HG02798 (cell line): ENCODE data around the gene NTRK2.

Experiments
- ATAC-seq: cut with Tn5 transposase; IDR thresholded peaks from one replicate; pipeline ENCODE4 v1.9.1; 2021; ENCODE audit warnings: mild to moderate bottlenecking; ENCODE audit not compliant: unreplicated experiment, poor library complexity

The NTRK2 gene

DNA sequence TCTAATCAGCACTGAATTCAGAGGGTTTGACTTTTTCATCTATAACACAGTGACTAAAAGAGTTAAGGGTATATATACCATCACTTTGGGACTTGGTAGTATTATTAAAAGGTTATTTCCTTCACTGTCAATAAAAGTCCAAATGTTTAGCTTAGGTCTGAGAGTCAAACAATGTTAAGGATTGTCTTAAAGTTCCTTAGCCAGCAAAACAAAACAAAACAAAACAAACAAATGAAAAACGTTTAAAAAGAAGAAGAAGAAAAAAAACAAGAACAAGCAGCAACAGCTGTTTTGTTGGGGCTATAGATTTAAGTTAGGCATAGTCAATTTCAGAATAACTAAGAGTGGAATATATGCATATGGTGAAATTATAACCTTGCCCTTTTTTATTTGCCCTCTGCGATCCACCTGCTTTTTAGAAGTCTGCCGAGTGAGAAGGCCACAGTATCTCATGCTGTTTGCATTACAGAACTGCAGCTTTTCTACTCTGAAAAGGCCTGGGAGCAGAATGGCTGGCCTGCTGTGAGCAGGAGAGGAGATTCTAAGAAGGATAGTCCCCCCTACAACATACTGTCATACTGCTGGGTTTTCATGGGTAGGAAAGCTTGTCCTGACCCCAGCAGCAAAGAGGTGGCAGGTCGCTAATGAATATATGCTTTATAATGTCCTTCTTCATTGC, 141.7 kb downstream of the NTRK2 start:
- ATAC-seq = no peak

DNA sequence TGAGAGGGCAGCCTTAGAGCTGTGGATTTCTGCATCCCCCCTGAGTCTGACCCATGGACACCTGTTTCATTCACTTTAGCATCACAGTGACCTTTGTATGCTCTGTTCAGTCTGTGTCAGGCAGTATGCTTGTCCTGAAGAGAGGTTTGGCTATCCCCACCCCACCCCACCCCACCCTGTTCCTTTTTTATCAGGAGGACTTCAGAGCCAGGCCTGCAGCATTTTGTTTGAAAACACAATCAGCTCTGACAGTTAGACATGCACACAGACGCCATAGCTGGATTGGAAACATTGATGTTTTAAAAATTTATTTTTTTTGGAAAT, 142.2 kb downstream of the NTRK2 start:
- no peak for ATAC-seq

DNA sequence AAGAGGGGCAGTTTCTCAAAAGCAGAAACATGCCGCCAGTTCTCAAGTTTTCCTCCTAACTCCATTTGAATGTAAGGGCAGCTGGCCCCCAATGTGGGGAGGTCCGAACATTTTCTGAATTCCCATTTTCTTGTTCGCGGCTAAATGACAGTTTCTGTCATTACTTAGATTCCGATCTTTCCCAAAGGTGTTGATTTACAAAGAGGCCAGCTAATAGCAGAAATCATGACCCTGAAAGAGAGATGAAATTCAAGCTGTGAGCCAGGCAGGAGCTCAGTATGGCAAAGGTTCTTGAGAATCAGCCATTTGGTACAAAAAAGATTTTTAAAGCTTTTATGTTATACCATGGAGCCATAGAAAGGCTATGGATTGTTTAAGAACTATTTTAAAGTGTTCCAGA, 142.8 kb downstream of the NTRK2 start:
- ATAC-seq = no peak

DNA sequence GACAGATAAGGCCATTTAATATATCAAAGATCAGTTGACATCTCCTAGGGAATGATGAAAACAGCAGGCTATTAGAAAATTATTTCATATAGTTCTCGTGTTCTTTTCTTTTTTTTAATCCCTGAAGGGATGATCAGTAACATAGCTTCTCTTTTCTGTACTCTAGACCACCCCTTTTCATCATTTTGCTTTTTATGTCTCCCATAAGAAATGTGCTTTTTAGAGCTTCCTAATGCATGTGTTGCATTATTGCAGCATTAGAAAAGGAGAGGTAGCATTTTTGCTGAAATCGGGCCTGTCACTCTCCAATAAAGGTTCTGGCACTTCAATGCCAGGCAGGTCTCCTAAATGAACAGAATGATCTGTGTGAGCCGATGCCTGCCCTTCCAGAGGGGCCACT, 143.3 kb downstream of the NTRK2 start:
- ATAC-seq = no peak

DNA sequence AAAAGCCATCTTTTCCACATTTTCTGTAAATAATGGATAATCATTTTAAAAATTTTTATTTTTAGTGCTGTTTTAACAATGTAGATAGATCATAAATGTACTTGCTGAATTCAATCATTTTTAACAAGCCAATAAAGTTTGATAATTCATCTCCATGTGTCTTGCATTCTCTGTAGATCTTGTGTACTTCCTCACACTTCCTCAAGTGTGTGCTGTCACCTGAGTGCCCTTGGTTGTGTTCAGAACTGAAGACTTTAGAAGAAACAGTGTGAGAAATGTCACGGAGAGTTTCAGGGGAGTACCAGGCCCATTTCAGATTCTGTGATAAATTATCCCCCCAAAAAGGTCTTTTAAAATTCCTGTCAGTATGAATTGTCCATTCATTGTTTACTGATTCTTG, 146.0 kb downstream of the NTRK2 start:
- ATAC-seq = no peak

DNA sequence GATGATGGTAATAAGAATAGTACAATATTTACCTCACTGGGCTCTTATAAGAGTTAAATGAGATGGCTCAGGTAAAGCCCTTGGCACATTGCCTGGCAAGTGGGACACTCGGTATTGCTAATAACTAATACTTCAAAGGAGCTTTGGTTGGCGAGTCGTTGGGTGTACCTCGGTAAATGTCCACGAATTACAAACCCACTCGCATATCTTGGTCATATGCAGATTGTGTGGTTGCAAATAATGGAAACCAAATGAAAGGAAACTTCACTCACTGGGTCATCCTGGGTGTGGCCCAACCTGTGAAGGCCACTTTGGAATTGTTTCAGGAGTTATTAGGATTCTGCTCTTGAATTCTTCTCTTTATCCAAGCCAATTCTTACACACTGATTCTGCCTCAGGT, 147.5 kb downstream of the NTRK2 start:
- ATAC-seq = no peak

DNA sequence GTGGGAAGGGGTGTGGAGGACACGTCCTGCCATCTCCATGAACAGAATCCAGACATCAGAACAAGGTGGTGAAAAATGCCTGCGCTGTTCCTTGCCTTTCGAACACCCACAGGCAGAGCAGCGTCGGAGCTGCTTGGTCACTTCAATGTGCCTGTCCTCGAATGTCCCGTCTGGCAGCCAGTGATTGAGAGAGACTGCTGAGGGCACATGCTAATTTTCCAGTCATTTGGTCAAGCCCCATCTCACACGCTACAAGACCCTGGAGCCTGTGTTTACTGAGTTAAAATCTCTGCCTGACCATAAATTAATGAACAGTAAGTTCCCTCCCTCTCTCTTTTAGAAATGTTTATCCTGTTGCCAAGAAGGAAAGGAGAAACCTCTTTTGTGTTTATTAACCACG, 149.3 kb downstream of the NTRK2 start:
- no peak for ATAC-seq

DNA sequence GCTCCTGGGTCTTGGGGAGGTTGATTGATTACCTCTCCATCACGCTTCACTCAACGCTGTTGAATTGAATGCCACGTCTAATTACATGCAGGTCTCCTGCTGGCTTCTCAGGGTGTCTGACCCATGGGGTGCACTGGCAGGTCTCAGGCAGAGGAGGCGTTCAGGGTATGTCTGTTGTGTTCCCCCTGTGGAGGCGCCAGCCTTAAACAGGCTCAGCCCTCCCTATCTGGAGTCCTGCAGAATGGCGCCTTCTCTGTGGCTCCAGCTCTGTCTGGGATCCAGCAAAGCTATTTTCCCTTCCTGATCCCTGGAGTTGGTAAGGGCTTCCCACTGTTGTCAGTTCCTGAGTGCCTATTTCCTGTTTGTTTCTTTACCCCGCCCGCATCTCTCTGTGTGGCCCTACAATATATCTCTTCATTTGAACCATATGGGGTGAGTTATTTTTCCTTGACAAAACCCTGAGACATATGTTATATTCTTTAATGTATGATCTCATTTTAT, 150.0 kb downstream of the NTRK2 start:
- no peak for ATAC-seq

DNA sequence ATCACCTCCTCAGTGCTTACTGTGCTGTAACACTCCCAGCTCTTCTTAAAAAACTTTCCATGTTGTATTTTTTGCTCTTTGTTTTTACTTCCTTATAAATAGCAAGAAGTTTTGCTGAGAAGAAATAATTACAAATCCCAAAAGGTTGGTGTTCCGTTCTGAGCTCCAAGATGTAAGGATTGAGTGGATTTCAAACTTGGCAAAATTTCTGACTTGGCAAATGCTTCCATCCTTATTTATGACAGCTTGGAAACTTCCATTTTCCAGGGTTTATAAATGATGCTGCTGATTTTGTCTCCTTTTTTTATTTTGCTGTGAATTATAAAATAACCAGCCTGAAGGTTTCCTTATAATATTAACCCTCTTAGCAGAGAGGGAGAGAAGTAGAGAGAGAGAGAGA, 151.9 kb downstream of the NTRK2 start:
- ATAC-seq = no peak

DNA sequence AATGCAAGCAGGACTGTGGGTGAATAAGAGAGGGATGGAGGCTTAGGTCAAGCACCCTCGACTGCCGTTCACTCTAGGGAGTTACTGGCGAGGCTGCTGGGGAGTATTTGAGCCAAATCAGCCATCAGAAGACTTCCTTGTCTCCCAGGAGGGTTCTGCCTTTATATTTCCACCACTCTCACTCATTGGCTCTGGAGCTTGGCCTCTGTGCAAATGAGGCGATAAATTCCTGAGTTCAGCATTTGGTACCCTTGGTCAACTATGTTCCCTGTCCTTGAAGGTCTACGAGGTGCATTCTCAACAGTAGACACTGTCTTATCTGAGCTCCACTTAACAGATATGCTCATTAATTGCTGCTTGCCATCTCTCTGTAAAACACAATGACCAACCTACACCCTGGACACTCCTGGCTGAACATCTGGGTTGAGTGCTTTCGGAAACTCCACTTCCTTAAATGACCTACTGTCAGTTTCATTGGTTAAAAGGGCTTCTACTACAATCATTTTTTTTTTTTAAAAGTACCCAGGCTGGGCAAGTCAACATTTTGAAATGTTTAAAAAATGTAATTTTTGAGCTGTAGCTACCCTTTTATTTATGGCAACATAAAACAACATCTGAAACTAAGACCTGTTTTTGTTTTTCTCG, 153.2 kb downstream of the NTRK2 start:
- ATAC-seq = peak; percentile 58

DNA sequence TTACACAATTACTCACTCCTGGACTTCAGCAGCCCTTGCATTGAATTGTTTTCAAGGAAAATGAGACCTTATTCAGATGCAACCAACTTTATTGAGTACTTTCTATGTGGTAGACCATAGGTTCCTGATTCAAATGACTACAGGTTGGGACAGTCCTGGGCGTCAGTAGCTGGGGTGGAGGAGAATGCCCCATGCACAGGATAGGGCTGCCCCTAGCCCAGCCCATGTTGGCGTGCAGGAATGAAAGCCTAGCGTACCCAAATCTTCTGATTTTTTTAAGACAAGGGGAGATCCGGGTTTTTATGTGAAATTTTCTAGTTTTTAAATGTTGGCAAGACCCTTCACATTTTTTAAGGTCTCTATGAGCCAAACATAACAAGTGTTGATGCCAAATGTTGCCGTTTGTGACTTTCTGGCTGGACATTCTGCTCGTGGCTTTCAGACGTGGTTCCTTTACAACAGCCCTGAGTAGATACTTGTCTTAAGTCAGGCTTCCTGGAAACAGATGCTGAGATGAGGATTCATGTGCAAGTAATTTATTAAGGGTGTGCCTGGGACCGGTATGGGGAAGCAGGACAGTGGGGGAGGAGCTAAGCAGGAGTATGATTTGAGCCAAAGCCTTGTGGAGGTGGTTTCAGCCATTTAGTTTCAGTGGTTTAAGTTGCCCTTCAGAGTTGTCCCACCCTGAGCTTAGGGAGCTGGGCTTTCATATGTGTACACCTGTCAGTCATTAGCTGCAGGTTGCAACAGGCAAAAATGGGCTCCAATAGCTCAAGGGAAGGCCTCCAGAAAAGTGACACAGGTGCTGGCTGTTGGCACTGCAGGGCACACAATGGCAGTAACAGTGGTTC, 154.1 kb downstream of the NTRK2 start:
- peak; percentile 69 for ATAC-seq

DNA sequence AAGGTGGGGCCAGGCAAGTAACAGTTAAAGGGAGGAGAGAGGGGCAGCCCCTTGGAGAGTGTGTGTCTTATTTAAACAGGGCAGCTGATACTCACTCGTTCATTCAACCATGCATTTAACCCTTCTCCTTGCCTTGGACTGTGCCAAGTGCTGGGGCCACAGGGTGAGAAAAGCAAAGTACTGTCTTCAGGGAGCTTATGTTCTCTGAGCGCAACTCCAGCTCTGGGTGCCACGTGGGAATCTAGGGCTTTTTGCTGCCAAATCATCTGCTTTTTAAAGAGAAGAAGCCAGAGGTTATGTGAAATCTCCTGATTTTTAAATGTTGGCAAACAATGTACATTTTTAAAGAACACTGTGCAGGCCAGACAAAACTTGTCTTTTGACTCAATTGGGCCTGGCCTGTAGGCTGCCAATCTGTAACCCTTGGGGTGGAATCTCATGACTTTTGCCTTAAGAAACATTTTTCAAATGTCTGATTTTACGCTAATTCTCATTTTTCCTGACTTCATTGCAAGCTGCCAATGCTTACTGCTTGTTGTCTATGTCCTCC, 157.8 kb downstream of the NTRK2 start:
- ATAC-seq = no peak

DNA sequence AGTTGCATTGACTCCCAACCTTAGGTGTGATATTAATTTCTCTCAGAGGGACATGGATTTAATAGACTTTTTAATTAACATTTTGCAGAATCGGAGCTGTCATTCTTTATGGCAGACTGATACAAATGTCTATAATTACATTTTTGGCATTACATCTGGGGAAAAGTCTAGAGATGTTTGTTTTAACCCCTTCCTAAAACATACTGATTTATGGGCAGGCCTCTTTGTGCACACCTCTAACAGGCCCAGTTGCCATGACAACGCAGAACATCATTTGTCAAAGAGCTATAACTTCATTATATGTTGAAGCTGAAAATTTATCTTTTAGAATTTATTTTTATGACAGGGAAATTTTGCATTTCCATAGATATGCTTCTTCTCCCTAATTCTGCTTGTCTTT, 158.5 kb downstream of the NTRK2 start:
- no peak for ATAC-seq

DNA sequence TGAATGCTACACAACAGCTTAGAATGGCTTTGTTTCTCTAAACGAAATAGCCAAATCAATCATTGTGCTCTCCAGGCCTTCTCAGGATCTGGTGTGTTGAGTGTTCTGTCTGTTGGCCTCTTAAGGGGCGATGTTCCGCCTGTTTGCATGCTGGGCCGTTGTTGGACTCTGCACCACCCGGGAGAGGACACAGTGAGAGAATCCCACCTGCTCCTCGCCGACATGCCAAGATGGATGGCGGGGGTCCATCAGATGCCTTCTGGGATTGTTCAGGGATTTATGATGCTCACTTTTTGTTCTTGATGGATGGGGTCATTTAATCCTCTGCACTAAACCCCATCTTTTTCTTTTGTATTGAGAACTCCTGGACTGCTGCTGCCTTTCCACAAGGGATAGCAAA, 159.9 kb downstream of the NTRK2 start:
- no peak for ATAC-seq

DNA sequence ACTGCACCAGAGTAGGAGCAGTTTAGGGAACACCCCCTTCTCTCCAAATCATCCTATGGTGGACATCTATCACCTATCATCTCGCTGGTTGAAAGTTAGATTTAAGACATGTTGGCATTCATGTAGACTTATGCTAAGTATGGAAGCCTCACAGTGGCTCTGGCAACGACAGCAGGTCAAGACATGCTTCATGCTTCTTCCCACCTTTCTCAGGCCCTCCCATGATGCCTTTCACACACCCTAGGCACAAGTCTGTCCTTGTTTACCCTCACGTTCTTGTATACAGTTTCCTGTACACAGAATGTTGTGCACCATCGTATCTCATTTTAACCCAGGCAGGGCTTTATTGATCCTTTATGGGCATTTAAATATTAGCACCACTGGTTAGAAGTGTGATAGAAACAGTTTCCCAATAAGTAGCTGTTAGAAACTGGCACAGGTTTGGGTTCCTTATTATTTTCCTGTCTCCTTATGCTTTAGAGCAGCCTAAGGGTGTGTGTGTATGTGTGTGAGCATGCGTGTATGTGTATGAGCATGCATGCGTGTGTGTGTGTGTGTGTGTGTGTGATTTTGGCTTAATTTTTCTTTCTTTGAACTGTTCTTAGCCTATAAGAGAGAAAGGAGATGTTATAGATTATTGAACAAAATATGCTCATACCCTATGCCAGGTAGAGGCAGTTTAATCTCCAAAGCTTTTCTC, 160.6 kb downstream of the NTRK2 start:
- ATAC-seq = no peak

DNA sequence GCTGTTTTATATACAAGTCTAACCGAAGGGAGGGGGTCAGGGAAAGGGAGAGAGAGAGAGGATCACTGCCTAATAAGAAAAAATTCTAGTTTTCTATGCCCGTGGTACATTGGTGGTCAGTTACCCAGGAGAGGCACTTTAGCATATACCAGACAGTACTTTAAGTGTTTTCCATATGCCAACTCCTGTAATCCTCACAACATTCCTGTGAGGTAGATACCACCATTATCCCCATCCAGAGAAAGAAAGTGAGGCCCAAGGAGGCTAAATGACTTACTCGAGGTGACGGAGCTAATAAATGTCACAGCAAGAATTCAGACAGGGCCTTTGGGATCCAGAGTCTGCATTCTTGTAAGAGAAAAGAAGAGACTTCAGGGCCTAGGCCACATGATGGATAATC, 161.8 kb downstream of the NTRK2 start:
- ATAC-seq = no peak

DNA sequence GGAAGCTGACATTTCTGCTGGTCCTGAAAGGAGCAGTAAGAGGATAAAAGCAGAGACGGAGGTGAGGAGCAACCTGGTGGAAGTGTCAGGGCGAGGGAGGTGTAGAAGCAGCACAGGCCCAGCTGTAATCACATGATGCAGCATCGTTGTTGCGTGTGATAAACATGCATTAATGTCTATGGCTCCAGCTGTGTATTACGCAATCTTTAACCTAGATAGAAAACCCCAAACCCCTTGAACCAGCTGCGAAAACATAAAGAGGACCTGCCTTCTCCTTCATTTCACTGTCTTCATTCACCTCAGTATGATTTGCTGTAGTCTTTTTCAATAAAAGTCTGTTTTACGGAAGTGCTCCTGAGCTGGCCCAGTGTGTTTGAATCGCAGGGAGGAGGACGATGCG, 162.9 kb downstream of the NTRK2 start:
- no peak for ATAC-seq

DNA sequence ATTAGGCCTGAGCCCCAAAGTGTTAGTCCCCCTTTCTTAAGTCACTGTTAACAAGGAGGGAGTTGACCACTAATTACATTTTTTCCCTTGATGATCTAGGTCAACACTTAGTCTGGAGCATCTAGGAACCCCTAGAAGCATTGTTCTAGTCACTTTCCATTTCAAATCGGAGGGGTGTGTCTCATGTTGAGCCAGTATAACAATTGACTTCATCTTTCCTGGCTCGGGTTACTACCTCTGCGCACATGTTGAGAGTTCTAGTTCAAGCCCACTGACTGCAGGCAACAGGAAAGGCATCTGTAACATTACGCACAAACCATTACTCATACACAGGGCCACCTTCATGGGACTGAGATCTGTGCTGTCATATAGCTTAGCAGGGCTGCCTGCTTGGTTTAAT, 164.9 kb downstream of the NTRK2 start:
- ATAC-seq = no peak

DNA sequence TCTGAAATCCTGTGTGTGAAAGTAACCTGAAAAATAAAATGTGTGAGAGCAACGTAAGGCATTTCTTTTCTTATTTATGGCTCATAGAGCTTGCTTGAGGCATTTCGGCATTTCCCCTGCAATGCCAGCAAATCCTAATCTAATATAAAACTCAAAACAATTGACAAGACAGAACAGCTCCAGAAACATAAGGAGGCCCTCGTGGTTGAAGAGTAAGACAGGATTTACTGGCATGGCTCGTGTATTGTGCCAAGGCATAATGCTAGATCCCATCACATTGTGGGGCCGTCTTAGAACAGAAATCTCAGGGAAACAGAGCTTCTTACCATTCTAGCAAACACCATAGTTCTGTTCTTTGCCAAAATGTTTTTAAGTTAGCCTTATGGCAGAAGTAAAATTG, 166.2 kb downstream of the NTRK2 start:
- no peak for ATAC-seq

DNA sequence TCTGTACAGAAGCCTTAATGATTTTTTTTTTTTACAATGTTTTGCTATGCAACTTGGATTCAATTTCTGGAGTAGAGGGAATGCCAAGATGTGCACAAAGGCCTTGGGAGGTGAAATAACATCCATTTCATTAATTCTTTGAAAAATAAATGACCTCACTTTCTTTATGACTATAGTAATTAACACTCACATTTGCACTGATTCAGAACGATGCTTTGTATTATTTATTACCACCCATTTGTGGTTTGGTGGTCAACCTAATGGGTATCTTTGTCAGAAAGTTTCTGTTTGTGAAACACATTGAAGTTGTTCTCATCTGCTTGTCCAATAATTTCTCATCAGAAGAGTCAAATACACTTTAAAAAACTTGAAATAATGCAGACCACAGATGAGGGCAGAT, 169.3 kb downstream of the NTRK2 start:
- no peak for ATAC-seq

DNA sequence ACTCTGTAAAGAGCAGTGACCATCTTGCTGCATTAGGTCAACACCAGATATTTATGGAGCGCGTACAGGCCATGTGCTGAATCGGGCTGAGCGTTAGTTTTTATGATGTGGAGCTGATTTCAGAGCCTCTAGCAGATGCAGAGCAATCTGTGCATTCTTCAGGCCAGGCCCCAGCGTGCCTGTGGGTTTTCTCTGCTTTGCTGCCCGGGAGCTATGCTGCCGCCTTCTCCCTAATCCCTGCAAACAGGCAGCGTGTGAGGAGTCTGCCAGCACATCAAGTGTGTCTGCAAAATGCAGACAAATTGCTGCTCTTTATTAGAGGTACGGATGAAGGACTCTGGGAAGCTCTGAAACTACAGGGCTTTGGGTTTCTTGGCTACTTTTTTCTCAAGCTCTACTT, 170.0 kb downstream of the NTRK2 start:
- ATAC-seq = no peak
